Rectal smooth muscle tissue (tissue), 1 donor: ENCODE data around the gene KIAA0232.

Source experiments
- H3K27ac ChIP-seq: one replicate; pipeline ENCODE4 v1.7.0; 2013; ENCODE audit warnings: low read depth, low read length, inconsistent platforms
- H3K27me3 ChIP-seq: one replicate; pipeline ENCODE4 v1.7.0; 2013; ENCODE audit warnings: low read length; ENCODE audit not compliant: control insufficient read depth, insufficient read depth
- H3K36me3 ChIP-seq: one replicate; pipeline ENCODE4 v1.7.0; 2013; ENCODE audit warnings: low read length; ENCODE audit not compliant: control insufficient read depth, insufficient read depth
- H3K4me1 ChIP-seq: one replicate; pipeline ENCODE4 v1.7.0; 2013; ENCODE audit warnings: low read length; ENCODE audit not compliant: control insufficient read depth, insufficient read depth
- H3K4me3 ChIP-seq: one replicate; pipeline ENCODE4 v1.7.0; 2013; ENCODE audit warnings: low read length
- H3K9ac ChIP-seq: one replicate; pipeline ENCODE4 v1.7.0; 2013; ENCODE audit warnings: low read length

Gene KIAA0232

DNA sequence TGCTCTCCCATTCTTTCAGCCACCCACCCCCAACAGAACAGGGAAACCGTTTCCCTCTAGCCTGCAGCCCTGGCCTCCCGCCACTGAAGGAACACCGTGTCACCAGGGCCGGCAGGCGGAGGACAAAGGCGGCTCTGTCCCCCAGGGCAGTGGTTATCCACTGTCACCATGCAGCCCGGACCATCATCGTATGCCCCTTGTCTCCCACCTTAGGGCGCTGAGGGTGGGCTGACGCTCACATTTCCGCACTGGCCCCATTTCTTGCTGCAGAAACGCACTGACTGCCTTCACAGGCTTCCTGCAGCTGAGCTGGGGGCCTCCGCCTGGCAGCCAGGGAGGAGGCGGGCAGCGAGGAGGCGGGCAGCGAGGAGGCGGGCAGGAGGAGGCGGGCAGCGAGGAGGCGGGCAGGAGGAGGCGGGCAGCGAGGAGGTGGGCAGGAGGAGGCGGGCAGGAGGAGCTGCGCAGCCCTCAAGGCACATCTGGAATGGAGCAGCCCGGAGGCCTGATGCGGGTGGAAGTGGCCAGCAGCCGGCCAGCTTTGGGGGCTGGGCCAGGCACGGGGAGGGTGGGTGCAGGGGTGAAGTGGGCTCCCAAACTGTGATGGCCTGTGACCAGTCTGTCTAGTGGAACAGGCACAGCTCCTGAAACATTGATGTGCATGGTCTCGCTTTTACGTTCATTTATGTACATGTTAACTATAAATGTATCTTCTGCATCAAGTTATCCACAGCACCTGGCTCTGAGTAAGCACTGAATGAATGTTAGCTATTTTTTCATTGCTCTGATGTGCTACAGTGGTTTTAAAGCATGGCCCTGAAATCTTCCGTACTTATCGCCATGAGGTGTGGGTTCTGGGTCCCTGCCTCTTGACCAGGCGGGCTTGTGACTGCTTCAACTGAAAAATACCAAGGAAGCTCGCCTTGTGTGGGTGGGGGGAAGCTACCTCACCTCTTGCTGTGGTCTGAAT is 20.6 kb upstream of the KIAA0232 start:
- no peak overlapping the region for H3K9ac ChIP-seq
- no peaks in the 10 kb centered on the region for H3K27me3 ChIP-seq
- H3K4me1 ChIP-seq = no peaks in the 10 kb centered on the region
- H3K36me3 ChIP-seq = no peaks in the 10 kb centered on the region
- no peak overlapping the region for H3K4me3 ChIP-seq
- H3K27ac ChIP-seq = no peak overlapping the region

GRCh38 chr4:6763330-6763851 is 19.1 kb upstream of the KIAA0232 start:
- no peaks in the 10 kb centered on the region for H3K36me3 ChIP-seq
- no peak overlapping the region for H3K9ac ChIP-seq
- H3K27ac ChIP-seq = no peak overlapping the region
- no peaks in the 10 kb centered on the region for H3K4me1 ChIP-seq
- H3K4me3 ChIP-seq = no peak overlapping the region
- no peaks in the 10 kb centered on the region for H3K27me3 ChIP-seq

GRCh38 chr4:6764976-6765620 is 17.4 kb upstream of the KIAA0232 start:
- no peak overlapping the region for H3K4me3 ChIP-seq
- no peak overlapping the region for H3K9ac ChIP-seq
- H3K4me1 ChIP-seq = no peaks in the 10 kb centered on the region
- H3K36me3 ChIP-seq = no peaks in the 10 kb centered on the region
- no peak overlapping the region for H3K27ac ChIP-seq
- no peaks in the 10 kb centered on the region for H3K27me3 ChIP-seq

- H3K4me1 ChIP-seq = no peaks in the 10 kb centered on the region
- H3K4me3 ChIP-seq = no peak overlapping the region
- H3K36me3 ChIP-seq = no peaks in the 10 kb centered on the region
- H3K27me3 ChIP-seq = no peaks in the 10 kb centered on the region
- no peak overlapping the region for H3K9ac ChIP-seq
- H3K27ac ChIP-seq = no peak overlapping the region
These were observed 16.8 kb upstream of the KIAA0232 start for GRCh38 chr4:6765703-6766102.

- Histone ChIP-seq H3K27ac (no peak overlapping the region), H3K4me1 (no peaks in the 10 kb centered on the region), H3K4me3 (no peak overlapping the region), H3K36me3 (no peaks in the 10 kb centered on the region), H3K9ac (no peak overlapping the region), H3K27me3 (no peaks in the 10 kb centered on the region)
These were observed 15.2 kb upstream of the KIAA0232 start for GRCh38 chr4:6767386-6767747.

DNA sequence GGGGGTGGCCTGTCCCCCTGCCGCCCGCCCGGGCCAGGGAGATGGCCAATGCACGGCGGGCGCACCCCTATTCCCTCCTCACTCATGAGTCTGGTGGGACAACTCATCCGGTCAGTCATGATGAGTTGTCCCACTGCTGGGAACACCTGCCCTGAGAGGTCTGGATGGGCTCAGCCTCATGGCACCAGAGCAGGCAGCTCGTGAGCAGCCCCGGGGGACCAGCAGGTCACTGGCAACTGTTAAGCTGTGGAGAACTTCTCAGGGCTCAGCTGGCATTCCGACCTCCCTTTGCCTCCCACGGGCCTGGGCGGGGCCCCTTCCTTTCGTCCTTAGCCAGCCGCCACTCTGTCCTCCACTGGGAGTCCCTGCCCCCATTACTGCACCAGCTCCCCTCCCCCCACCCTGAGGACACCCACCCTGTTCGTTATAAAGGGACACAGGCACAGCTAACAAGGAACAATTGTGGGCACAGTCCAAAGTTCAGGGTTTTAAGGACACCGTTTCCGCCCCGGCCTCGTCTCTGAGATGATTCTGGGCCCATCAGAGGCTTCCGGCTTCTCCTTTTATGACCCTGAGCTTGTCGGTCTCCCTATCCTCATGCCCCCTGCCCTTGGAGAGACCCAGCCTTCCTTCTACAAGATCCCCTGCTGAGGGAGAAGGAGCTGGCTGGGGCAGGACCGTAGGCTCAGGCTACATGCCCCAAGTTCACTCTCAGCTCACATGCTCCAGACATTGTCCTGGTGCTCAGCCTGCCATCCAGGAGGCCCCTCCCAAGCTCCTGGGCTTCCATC is 14.6 kb upstream of the KIAA0232 start:
- no peak overlapping the region for H3K4me3 ChIP-seq
- H3K36me3 ChIP-seq = no peaks in the 10 kb centered on the region
- no peaks in the 10 kb centered on the region for H3K27me3 ChIP-seq
- no peak overlapping the region for H3K9ac ChIP-seq
- no peak overlapping the region for H3K27ac ChIP-seq
- no peaks in the 10 kb centered on the region for H3K4me1 ChIP-seq

DNA sequence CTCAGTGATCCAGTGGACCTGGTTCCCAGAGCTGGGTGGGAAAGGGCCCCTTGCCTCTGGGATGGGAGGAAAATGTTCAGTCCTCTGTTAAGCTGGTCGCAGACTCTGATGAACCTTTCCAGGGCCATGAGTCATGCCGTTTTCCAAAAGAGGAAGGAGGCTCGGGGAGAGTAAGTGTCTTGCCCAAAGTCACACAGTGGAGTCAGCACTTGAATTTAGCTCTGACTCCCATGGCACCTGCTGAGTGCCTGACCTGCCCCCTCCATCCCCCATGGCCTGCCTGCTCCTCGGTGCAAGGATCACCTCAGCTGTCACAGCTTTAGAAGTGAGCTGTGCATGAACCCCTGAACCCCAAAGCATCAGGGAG is 14.0 kb upstream of the KIAA0232 start:
- Histone ChIP-seq H3K4me3 (no peak overlapping the region), H3K9ac (no peak overlapping the region), H3K27me3 (no peaks in the 10 kb centered on the region), H3K36me3 (no peaks in the 10 kb centered on the region), H3K4me1 (no peaks in the 10 kb centered on the region), H3K27ac (no peak overlapping the region)

DNA sequence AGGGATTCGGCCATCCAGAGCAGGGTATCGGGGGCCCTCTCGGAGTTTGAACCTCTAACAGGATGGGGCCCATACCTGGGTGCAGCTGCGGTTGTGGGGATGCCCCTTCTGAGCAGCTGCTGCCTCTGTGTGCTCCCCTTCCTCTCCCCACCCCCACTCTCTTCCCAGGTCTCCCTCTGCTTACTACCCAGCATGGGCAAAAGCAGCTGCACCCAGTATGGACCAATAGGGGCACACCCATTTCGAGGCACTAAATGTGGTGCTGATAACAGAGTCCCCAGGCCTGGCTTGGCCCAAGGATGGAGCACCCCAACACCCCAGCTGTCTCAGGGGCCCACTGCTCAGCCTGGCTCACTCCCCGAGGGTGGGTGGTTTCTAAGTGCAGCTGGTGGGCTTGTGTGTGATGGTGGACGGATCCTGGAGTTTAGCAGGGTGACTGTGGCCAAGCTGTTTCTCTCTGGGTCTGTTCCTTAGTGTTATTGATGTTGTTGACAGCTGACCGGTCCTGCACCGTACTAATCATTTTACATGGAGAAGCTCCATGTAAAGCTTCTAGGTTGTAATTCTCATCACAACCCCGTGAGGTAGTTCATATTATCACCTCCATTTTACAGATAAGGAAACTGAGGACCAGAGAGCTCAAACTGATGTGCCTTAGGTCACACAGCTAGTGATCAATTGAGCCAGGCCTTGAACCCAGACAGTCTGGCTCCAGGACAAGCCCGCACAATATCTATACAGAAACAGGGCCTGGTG is 13.1 kb upstream of the KIAA0232 start:
- H3K27ac ChIP-seq = no peak overlapping the region
- H3K36me3 ChIP-seq = no peaks in the 10 kb centered on the region
- no peak overlapping the region for H3K4me3 ChIP-seq
- no peaks in the 10 kb centered on the region for H3K4me1 ChIP-seq
- no peaks in the 10 kb centered on the region for H3K27me3 ChIP-seq
- H3K9ac ChIP-seq = no peak overlapping the region

DNA sequence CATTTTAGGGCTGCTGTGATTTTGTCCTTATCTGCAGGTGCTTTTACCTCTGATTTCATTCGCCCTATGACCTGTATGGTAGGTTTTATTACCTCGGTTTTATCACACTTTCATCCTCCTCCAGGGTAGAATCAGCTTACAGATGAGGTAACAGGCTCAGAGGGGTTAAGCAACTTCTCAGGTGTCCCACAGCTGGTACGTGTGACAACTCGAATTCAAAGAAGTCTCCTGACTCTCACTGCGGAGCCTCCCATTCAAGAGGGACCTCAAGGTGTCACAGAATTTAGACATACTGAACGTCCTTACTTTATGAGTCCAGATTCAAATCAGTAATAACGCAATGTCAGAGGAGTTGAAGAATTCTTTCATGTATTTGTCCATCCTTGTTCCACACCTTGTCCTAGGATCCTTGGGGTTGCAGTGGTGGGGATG is 12.5 kb upstream of the KIAA0232 start:
- Histone ChIP-seq H3K27ac (no peak overlapping the region), H3K4me3 (no peak overlapping the region), H3K36me3 (no peaks in the 10 kb centered on the region), H3K9ac (no peak overlapping the region), H3K4me1 (no peaks in the 10 kb centered on the region), H3K27me3 (no peaks in the 10 kb centered on the region)

DNA sequence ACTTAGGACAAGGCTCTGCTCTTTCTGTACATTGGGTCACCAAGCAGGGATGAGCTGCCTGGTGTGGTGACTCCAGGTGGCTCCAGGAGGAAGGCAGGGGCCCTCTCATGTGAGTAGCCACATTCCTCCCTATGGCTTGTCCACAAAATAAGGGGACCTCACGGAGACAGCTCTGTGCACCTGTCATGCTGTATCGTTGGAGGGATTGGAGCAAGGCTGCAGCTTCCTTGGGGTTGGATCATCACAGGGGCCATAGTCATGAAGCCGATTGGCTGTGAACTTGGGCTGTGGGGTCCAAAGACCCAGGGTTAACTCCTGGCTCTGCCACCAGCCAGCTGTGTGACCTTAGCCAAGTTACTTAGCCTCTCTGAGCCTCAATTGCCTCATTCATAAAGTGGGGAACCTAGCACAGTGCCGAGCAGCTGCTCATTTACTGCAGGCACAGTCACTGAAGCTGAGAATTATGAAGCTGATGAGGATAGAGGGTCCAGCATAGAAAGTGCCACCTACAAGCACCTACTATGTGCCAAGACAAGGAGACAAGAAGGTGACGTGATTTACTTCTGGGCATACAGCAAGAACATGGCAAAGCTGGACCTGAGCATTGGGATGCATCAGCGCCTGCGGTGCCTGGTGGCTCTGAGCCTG is 11.8 kb upstream of the KIAA0232 start:
- H3K4me1 ChIP-seq = no peaks in the 10 kb centered on the region
- H3K27ac ChIP-seq = no peak overlapping the region
- no peaks in the 10 kb centered on the region for H3K36me3 ChIP-seq

DNA sequence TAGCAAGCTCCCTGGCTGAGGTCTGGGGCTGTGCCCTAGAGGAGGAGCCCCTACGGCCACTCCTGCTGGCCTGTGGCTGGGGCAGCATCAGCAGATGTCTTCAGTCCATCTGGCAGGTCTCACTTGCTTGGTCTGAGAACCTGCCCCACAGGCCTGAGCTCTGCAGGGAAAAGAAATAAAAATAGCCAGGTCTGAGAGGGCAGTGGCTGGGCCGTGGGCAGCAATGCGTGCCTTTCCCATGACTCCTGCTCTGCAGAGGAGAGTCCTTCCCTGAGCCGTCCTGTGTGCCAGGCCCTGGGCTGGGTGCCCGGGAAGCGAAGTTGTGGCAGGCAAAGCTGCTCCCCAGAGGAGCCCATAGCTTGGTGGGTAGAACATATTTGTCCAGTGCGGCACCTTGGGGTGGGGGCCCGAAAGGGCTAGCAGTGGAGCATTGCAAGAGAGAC is 11.3 kb upstream of the KIAA0232 start:
- H3K9ac ChIP-seq = no peak overlapping the region
- no peaks in the 10 kb centered on the region for H3K36me3 ChIP-seq
- no peaks in the 10 kb centered on the region for H3K4me1 ChIP-seq
- H3K27ac ChIP-seq = no peak overlapping the region
- no peaks in the 10 kb centered on the region for H3K27me3 ChIP-seq
- no peak overlapping the region for H3K4me3 ChIP-seq

More for the DNA sequence above, 11.8 kb upstream of the KIAA0232 start:
- Histone ChIP-seq H3K4me3 (no peak overlapping the region), H3K9ac (no peak overlapping the region), H3K27me3 (no peaks in the 10 kb centered on the region)
